BJ (cell line): ENCODE data around the gene KDM5C. TPM values are rescaled to one million over a fixed set of nuclear protein-coding genes. Genes with fewer than 3 reads are reported as not detected.

Source experiments
- CTCF ChIA-PET: fragments of 350-600 bp; formaldehyde crosslinking; extraction: SDS; loops from one replicate; lab custom pipeline; 2021; ENCODE audit warnings: antibody characterized with exemption, inconsistent platforms; lab: Yijun Ruan, JAX
- POLR2A ChIA-PET: fragments of 300-600 bp; sonication (Branson Sonifier 250); formaldehyde crosslinking; extraction: SDS; loops from one replicate; lab custom pipeline; 2021; ENCODE audit warnings: antibody characterized with exemption; lab: Charles Lee
- DNase-seq: peaks from one replicate; pipeline ENCODE4 v3.0.0-alpha.2; 2011; ENCODE audit warnings: low read depth
- H3K27me3 ChIP-seq: 2 replicates; pipeline ENCODE4 v1.6.0; 2011; ENCODE audit warnings: low read length; ENCODE audit not compliant: control insufficient read depth, insufficient read depth
- H3K36me3 ChIP-seq: 2 replicates; pipeline ENCODE4 v1.5.1; 2011; ENCODE audit warnings: low read length; ENCODE audit not compliant: control insufficient read depth, insufficient read depth
- H3K4me3 ChIP-seq: 2 replicates; pipeline ENCODE4 v1.5.1; 2011; ENCODE audit warnings: low read depth, mild to moderate bottlenecking, control low read depth, low read length
- polyA plus RNA-seq: library from polyadenylated mRNA; depleted of rRNA; stranded (reverse); fragments of >200 nt; gene quantifications from 2 replicates; pipeline ENCODE4 v1.2.3, GENCODE V29; 2011
- TF ChIP-seq, protein P1 (sequence below): IDR thresholded peaks from 2 replicates; pipeline ENCODE4 v1.5.1; 2011; ENCODE audit warnings: low read depth, mild to moderate bottlenecking, control low read depth, inconsistent platforms, low read length, moderate library complexity; ENCODE audit not compliant: insufficient read depth

The KDM5C gene
- polyA plus RNA-seq, 1 experiment: 67.1 TPM

DNA sequence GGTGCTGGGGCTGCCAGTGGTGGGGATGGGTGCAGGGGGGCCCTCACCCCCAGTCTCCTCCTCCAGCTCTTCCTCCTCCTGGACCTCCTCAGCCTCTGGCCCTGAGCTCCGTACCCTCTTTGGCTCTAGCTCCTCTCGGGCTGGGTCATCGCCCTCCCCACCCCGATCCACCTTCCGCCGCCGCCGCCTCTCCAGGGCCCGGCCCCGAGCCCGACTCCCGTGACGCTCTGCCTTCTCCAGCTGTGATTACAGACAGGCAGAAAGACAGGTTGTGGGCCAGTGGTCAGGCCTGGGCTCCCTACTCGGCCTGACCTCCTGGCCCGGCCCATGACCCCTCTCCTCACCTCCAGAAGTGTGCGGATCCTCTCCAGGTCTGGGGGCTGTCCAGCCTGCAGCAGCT lies 31.9 kb downstream of the KDM5C start:
- ChIA-PET CTCF (no interaction called here), POLR2A (no interaction called here)

GRCh38 chrX:53190363-53190960 lies 34.5 kb downstream of the KDM5C start:
- Histone ChIP-seq H3K27me3 (no peaks in the 10 kb centered on the region), H3K4me3 (no peak overlapping the region), H3K36me3 (peaks cover 14% of the 10 kb centered on the region)
- TF ChIP-seq, protein P1, sequence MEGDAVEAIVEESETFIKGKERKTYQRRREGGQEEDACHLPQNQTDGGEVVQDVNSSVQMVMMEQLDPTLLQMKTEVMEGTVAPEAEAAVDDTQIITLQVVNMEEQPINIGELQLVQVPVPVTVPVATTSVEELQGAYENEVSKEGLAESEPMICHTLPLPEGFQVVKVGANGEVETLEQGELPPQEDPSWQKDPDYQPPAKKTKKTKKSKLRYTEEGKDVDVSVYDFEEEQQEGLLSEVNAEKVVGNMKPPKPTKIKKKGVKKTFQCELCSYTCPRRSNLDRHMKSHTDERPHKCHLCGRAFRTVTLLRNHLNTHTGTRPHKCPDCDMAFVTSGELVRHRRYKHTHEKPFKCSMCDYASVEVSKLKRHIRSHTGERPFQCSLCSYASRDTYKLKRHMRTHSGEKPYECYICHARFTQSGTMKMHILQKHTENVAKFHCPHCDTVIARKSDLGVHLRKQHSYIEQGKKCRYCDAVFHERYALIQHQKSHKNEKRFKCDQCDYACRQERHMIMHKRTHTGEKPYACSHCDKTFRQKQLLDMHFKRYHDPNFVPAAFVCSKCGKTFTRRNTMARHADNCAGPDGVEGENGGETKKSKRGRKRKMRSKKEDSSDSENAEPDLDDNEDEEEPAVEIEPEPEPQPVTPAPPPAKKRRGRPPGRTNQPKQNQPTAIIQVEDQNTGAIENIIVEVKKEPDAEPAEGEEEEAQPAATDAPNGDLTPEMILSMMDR: peak; percentile 28; the same call in 1 of the 2 replicates
- POLR2A ChIA-PET: no interaction called here
- DNase-seq: no peak
- CTCF ChIA-PET: interaction anchor here (0.6 to 2.4 kb wide), 4 partner anchors 10 to 118 kb away, joined by 3 to 7 read pairs (median 4); no protein-coding TSS in a partner anchor

More for the DNA sequence above, 31.9 kb downstream of the KDM5C start:
- DNase-seq: no peak
- peaks cover 28% of the 10 kb centered on the region for H3K36me3 ChIP-seq
- H3K4me3 ChIP-seq: no peak overlapping the region
- no peaks in the 10 kb centered on the region for H3K27me3 ChIP-seq
- TF ChIP-seq, protein P1: no peak

- CTCF ChIA-PET: no interaction called here
- Histone ChIP-seq H3K4me3 (no peak overlapping the region), H3K27me3 (no peaks in the 10 kb centered on the region), H3K36me3 (peaks cover 4% of the 10 kb centered on the region)
- POLR2A ChIA-PET: no interaction called here
- DNase-seq: no peak
- TF ChIP-seq, protein P1: no peak
Measured at GRCh38 chrX:53188763-53189162, 36.2 kb downstream of the KDM5C start.

DNA sequence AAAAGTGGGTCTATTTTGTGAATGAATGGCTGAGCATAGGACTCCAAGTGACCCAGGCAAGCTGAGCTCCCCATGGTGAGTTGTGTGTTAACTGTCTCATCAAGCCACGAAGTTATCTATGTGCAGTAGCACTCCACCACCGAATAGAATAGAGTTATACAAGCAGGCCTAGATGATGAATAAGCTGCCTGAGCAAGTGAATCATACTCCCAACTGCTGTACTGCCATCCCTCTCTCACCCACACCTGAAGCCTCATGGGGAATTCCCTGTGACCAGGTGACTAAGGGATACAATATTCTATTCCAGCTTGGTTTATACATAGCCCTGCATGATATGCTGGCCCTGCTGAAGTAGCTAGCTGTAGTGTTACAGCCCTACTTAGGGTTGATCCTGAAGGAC lies 38.7 kb downstream of the KDM5C start:
- Histone ChIP-seq H3K36me3 (peaks cover 1% of the 10 kb centered on the region), H3K27me3 (no peaks in the 10 kb centered on the region), H3K4me3 (no peak overlapping the region)
- DNase-seq: peak; percentile 3
- ChIA-PET POLR2A (no interaction called here), CTCF (no interaction called here)
- TF ChIP-seq, protein P1: no peak

DNA sequence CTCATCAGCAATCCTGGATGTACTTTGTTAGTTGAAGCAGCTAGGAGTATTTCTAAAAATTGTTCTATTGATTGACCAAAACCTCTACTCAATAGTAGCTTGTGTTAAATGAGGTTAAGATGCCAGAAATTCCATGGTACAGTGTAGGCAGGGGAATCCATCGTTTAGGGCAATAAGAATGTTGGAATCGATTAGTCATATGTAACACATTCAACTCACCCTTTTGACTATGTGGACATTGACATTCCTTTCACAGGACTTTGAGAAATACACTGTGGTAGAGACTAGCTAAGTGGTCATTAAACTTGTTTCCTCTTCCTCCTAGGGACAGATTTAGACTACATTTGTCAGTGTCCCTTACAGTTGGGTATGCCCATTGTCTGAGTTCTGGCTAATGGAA lies 40.2 kb downstream of the KDM5C start:
- ChIA-PET CTCF (no interaction called here), POLR2A (no interaction called here)
- Histone ChIP-seq H3K36me3 (no peaks in the 10 kb centered on the region), H3K4me3 (no peak overlapping the region), H3K27me3 (no peaks in the 10 kb centered on the region)
- TF ChIP-seq, protein P1: no peak
- DNase-seq: peak; percentile 32
